GM18951 (cell line): ENCODE data around the gene ITPRID1.

Experiments
- POLR2A ChIP-seq: IDR thresholded peaks from 4 replicates; pipeline ENCODE4 v1.6.1; 2011; ENCODE audit warnings: mild to moderate bottlenecking; ENCODE audit not compliant: insufficient read length, insufficient read depth; ENCODE audit errors: extremely low read depth
- in situ Hi-C: fragments of 300-500 bp; cut with MboI; formaldehyde crosslinking; loops from one replicate; pipeline ENCODE4 v1.12.0; 2022; ENCODE audit warnings: low sequenced_read_pairs, mixed read lengths, inconsistent platforms; ENCODE audit not compliant: unreplicated experiment

ITPRID1 gene

GRCh38 chr7:31513790-31514189 lies at the start of gene ITPRID1:
Gene ITPRID1, plus strand, starts transcription at chr7:31514090. Its CDS starts 38,935 bp downstream, at chr7:31553025.
- no peak for TF ChIP-seq POLR2A
- in situ Hi-C loops: no loop called here

DNA sequence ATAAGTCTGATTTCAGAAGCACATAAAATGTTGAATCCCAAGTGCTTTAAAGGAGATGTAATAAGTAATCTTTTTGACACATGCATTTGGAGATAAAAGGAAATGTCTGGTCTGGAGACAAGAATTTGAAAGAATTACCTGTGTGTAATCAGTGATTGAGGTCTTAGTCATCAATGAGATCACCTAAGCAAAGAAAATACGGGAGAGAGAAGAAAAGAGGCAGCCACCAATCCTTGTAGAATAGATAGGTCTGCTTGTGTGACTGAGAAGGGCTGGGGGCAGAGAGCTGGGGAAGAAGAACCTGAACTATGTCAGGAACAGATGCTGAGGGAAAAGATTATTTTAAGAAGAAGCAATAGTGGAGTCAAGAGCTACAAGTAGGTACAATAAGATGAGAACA lies 49.3 kb upstream of the ITPRID1 start:
- in situ Hi-C loops: loop anchor here (25.0 kb wide), 1 partner anchor 273 kb away; no protein-coding TSS in a partner anchor
- TF ChIP-seq POLR2A: no peak

GRCh38 chr7:31465285-31465684 lies 48.6 kb upstream of the ITPRID1 start:
- in situ Hi-C loops: loop anchor here (25.0 kb wide), 1 partner anchor 272 kb away; no protein-coding TSS in a partner anchor
- no peak for TF ChIP-seq POLR2A

DNA sequence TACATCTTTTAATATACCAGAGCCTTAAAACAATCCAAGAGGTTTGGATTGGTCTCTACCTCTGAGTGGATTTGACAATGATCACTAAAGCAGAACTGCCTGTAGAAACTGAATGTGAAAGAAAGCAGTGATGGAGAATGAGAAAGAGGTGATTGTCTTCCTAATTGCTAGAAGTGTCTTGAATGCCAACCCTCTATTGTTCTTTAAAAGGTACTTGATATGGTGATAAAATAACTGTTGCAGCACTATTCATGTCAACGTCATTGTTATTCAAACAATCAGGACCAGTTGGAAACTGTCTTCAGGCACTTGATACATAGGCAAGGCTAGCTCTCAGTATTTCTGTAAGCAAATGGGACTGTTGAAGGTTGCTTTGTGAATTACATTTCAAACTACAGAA lies 47.9 kb upstream of the ITPRID1 start:
- in situ Hi-C loops: loop anchor here (25.0 kb wide), 1 partner anchor 271 kb away; no protein-coding TSS in a partner anchor
- TF ChIP-seq POLR2A: no peak

GRCh38 chr7:31470883-31471282 lies 43.0 kb upstream of the ITPRID1 start:
- in situ Hi-C loops: loop anchor here (25.0 kb wide), 1 partner anchor 266 kb away; no protein-coding TSS in a partner anchor

DNA sequence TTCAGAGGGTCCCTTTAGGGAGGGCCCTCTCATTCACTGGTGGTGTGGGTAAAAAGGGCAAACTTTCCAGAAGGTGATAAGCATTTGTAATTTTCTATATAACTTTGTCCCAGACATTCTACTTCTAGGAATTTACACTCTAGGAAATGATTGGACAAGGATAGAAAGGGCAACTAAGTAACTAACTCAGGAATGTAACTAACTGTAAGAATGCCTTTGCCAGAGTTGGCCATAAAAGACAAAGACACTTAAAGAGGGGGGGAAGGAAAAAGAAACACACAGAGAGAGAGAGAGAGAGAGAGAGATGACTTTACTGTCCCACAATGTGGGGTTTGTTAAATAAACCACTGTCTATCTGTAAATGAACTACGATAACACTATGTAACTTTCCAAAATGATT lies 38.5 kb upstream of the ITPRID1 start:
- no peak for TF ChIP-seq POLR2A
- in situ Hi-C loops: no loop called here

DNA sequence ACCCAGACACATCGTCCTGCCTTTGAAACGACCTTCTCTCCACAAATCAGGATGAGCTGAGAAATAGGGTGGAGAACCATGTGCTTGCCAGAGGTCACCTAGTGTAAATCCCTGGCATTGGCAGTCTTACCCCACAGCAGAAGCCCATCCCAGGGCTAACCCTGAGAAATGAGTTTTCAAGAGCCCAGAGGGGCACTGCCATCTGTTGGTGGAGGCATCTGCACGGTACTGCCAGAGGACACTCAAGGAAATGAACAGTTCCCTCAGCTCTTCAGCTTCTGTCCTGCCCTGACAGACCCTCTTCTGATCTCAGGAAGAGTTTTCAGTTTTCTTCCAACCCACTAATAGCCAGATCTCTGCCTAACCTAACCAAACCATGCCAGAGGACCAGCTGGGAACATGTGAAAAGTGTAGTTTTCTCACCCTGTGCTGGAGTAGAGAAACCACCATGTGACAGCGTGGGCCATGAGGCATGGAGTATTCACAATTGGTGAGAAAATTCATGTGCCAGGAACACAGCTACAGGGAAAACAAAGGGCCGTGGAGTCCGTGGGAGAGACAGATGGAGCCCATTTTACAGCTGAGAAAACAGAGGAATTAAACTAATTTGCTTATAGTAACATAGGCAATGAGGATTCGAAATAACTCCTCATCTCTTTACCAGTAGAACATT lies 37.7 kb upstream of the ITPRID1 start:
- in situ Hi-C loops: no loop called here

GRCh38 chr7:31476941-31477677 lies 36.8 kb upstream of the ITPRID1 start:
- in situ Hi-C loops: no loop called here
- TF ChIP-seq POLR2A: no peak

More for the DNA sequence above, 37.7 kb upstream of the ITPRID1 start:
- no peak for TF ChIP-seq POLR2A

DNA sequence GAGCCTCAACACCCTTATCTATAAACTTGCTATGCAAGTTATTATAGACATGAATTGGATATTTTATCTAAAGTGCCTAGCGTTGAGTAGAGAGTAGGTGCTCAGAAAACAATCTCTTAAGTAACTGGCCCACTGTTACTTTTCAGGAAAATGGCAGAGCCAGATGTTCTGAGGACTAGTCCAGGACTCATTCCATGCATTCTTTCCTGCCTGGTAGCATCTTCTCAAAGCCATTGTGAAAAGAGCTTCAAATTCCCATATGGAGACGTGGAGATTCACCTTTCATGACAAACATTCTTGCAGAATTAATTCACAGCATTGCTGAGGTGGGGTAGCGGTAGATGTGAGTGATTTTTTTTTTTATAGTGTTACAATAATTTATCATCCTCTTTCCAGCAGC lies 35.9 kb upstream of the ITPRID1 start:
- in situ Hi-C loops: no loop called here
- TF ChIP-seq POLR2A: no peak

GRCh38 chr7:31478721-31479120 lies 35.2 kb upstream of the ITPRID1 start:
- no peak for TF ChIP-seq POLR2A
- in situ Hi-C loops: no loop called here

- no peak for TF ChIP-seq POLR2A
- in situ Hi-C loops: no loop called here
Observed at GRCh38 chr7:31487071-31487470, 26.8 kb upstream of the ITPRID1 start.

DNA sequence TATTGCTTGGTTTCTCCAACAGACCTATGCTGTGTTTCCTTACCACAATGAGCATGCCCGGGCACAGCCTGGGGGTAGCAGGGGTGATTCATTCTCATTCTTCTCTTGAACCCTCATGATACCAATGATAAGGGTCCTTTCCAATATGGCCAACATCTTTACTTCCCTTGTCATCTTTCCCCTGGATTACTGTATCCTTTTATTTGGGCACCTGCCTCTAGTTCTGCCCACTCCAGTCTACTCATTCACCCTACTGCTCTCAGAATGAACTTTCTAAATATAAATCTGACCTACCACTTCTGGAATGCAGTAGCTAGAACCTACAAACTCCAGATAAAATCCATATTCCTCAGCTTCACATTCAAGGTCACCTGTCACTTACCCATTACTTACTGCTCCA lies 26.4 kb upstream of the ITPRID1 start:
- in situ Hi-C loops: no loop called here

GRCh38 chr7:31488562-31489203 lies 25.2 kb upstream of the ITPRID1 start:
- no peak for TF ChIP-seq POLR2A
- in situ Hi-C loops: no loop called here

More for the DNA sequence above, 26.4 kb upstream of the ITPRID1 start:
- no peak for TF ChIP-seq POLR2A
